Measurements from ENCODE around the gene KCNS1. TPM values are rescaled to one million over a fixed set of nuclear protein-coding genes. Genes with fewer than 3 reads are reported as not detected.

KCNS1 gene
- total RNA-seq, 1 donor from 2014 or later, result 0.12 TPM

GRCh38 chr20:45087814-45088213, 13.1 kb downstream of the KCNS1 start:
- peaks cover 5% of the 10 kb centered on the region for H3K9me3 Mint-ChIP-seq (ENCODE audit: low read depth)
- no peak for TF ChIP-seq CTCF (IDR thresholded peaks at IDR 0.05; ENCODE audit: unreplicated experiment)
- no peaks in the 10 kb centered on the region for H3K4me1 Mint-ChIP-seq (ENCODE audit: low read depth)
- DNase-seq (ENCODE audit: low spot score, unreplicated experiment), result no peak
- no peaks in the 10 kb centered on the region for H3K27me3 Mint-ChIP-seq
- H3K4me3 Mint-ChIP-seq (ENCODE audit: low read depth), result no peak overlapping the region
- no peak overlapping the region for H3K27ac Mint-ChIP-seq
- peaks cover 9% of the 10 kb centered on the region for H3K36me3 Mint-ChIP-seq (ENCODE audit: insufficient read depth)

- DNase-seq (ENCODE audit: low spot score, unreplicated experiment), result no peak
- no peaks in the 10 kb centered on the region for H3K27me3 Mint-ChIP-seq
- H3K27ac Mint-ChIP-seq, result no peak overlapping the region
- no peak for TF ChIP-seq CTCF (IDR thresholded peaks at IDR 0.05; ENCODE audit: unreplicated experiment)
- no peak overlapping the region for H3K4me3 Mint-ChIP-seq (ENCODE audit: low read depth)
- H3K9me3 Mint-ChIP-seq (ENCODE audit: low read depth), result peaks cover 7% of the 10 kb centered on the region
- H3K4me1 Mint-ChIP-seq (ENCODE audit: low read depth), result no peaks in the 10 kb centered on the region
- H3K36me3 Mint-ChIP-seq (ENCODE audit: insufficient read depth), result peaks cover 14% of the 10 kb centered on the region
Measured at GRCh38 chr20:45087097-45087790, 13.7 kb downstream of the KCNS1 start.

- H3K4me3 Mint-ChIP-seq (ENCODE audit: low read depth), result no peak overlapping the region
- peaks cover 23% of the 10 kb centered on the region for H3K36me3 Mint-ChIP-seq (ENCODE audit: insufficient read depth)
- no peaks in the 10 kb centered on the region for H3K4me1 Mint-ChIP-seq (ENCODE audit: low read depth)
- H3K27ac Mint-ChIP-seq, result no peak overlapping the region
- no peak for TF ChIP-seq CTCF (IDR thresholded peaks at IDR 0.05; ENCODE audit: unreplicated experiment)
- peaks cover 12% of the 10 kb centered on the region for H3K9me3 Mint-ChIP-seq (ENCODE audit: low read depth)
- DNase-seq (ENCODE audit: low spot score, unreplicated experiment), result no peak
- H3K27me3 Mint-ChIP-seq, result no peaks in the 10 kb centered on the region
Measured at GRCh38 chr20:45085867-45086266, 15.1 kb downstream of the KCNS1 start.

GRCh38 chr20:45085289-45085688, 15.6 kb downstream of the KCNS1 start:
- Mint-ChIP-seq H3K4me1 (ENCODE audit: low read depth) (no peaks in the 10 kb centered on the region), H3K27me3 (no peaks in the 10 kb centered on the region)

GRCh38 chr20:45083127-45083526, 17.8 kb downstream of the KCNS1 start:
- TF ChIP-seq CTCF (IDR thresholded peaks at IDR 0.05; ENCODE audit: unreplicated experiment), result no peak
- Mint-ChIP-seq H3K27me3 (no peaks in the 10 kb centered on the region), H3K27ac (no peak overlapping the region), H3K36me3 (ENCODE audit: insufficient read depth) (peaks cover 34% of the 10 kb centered on the region), H3K9me3 (ENCODE audit: low read depth) (peaks cover 12% of the 10 kb centered on the region), H3K4me1 (ENCODE audit: low read depth) (no peaks in the 10 kb centered on the region), H3K4me3 (ENCODE audit: low read depth) (no peak overlapping the region)
- DNase-seq (ENCODE audit: low spot score, unreplicated experiment), result no peak

More at GRCh38 chr20:45085289-45085688, 15.6 kb downstream of the KCNS1 start:
- no peak for DNase-seq (ENCODE audit: low spot score, unreplicated experiment)
- Mint-ChIP-seq H3K9me3 (ENCODE audit: low read depth) (peaks cover 12% of the 10 kb centered on the region), H3K4me3 (ENCODE audit: low read depth) (no peak overlapping the region), H3K36me3 (ENCODE audit: insufficient read depth) (peaks cover 26% of the 10 kb centered on the region), H3K27ac (no peak overlapping the region)
- no peak for TF ChIP-seq CTCF (IDR thresholded peaks at IDR 0.05; ENCODE audit: unreplicated experiment)

Data from progenitor cell of endocrine pancreas (in vitro differentiated cells).